Epidermal melanocyte (primary cell): ENCODE data around the gene TNFSF13B.
"Not testable (repeated sequence)": the region's sequence is repeated elsewhere in the genome, so short reads cannot be mapped to it uniquely, and the experiment has no call there.

ENCODE experiments used
- DNase-seq: peaks from one replicate; pipeline ENCODE4 v3.0.0; 2011; ENCODE audit warnings: low spot score; ENCODE audit not compliant: insufficient read length

TNFSF13B gene

DNA sequence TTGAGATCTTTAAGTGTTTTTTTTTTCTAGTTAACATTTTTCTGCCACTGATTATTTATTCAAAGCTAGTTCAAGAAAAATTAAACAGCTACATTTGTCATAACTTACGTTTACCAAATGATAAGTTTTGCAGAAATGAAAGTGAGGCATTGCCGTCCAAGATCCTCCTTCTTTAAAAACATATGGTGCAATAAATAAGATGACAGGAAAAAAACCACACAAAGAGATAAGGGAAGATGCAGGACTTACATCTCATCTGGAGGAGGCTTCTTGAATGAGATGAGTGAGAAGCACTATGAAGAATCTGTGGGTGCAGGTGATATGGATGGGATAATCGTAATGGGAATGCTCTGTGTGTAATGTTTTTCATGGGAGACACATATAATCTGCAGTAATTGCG, 12.4 kb downstream of the TNFSF13B start:
- no peak for DNase-seq

DNA sequence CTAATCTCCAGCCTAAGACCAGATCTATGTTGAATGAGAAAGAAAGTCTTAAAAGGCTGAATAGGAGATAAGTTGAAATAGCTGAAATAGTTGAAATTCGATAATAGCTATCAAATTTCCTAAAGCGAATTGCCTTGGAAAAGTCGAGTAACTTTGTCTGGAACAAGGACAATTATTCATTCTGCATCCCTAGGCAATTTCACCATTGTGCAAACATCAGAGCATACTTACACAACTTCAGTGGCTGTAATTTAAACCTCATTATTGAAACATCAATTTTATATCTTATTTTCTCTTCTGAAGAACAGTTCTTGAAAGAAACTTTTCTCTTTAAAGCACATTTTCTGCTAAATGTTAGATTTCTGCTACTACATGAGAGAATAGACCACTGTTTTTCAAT, 13.6 kb downstream of the TNFSF13B start:
- no peak for DNase-seq

DNA sequence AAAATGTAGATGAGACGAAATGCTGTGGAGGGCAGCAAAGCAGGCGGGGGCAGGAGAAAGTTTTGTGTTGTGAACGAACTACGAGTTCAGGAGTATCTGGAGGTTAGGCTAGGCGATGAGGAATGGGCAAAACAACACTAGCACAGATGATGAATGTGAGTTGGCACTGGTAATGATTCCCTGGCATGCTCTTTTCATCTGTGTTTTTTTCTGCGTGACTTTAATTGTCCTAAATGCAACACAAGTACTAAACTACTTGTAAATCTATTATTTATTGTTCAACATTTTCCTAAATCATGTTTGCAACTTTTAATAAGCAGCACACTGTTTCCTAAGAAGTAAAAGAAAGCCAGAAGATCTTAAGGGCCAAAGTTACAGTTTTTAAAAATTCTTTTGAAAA, 19.2 kb downstream of the TNFSF13B start:
- no peak for DNase-seq

DNA sequence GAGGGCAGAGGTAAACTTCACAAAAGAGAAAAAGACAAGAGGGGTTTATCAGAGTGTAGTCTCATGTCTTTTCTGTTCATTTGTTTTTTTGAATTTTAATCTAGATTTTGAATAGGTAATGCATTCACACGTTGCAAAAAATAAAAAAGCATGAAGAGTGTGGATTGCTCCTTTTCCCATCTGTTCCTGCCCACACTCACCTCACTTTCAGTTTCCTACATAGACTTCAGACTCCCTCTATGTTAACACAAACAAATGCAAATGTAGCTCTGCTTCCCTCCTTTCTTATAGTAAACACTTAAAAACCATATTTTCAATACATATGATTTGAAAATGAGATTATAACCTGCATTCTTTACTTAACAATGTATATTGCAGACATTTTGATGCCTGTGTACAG, 20.3 kb downstream of the TNFSF13B start:
- no peak for DNase-seq

DNA sequence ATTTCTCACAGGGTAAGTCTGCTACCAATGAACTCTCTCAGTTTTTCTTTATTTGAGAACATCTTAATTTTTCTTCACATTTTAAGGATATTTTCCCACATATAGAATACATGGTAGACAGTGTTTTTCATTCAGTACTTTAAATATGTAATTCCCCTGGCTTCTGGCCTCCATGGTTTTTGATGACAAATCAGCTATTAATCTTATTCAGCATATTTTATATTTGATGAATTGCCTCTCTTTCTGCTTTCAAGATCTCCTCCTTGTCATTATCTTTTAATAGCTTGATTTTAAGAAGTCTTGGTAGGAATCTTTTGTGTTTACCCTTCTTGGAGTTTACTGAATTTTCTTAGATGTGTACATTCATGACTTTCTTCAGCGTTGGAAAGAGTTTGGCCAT, 27.6 kb downstream of the TNFSF13B start:
- DNase-seq = no peak

DNA sequence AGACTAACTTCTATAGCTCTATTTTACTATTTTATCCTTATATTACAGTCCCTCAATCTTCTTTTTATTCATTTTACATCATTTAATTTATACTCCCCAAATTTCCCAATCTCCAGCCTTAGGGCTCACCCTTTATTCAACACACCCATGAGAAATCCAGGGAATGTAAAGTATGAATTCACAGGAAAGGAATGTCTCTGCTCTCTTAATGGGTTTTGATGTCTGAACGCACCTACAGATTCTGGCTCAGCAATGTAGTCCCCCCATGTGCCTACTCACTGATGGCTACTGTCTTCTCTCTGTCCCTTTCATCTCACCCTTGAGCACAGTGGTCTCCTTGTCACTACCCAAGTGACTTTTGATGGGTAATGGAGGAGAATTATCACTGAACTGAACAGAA, 32.8 kb downstream of the TNFSF13B start:
- no peak for DNase-seq

DNA sequence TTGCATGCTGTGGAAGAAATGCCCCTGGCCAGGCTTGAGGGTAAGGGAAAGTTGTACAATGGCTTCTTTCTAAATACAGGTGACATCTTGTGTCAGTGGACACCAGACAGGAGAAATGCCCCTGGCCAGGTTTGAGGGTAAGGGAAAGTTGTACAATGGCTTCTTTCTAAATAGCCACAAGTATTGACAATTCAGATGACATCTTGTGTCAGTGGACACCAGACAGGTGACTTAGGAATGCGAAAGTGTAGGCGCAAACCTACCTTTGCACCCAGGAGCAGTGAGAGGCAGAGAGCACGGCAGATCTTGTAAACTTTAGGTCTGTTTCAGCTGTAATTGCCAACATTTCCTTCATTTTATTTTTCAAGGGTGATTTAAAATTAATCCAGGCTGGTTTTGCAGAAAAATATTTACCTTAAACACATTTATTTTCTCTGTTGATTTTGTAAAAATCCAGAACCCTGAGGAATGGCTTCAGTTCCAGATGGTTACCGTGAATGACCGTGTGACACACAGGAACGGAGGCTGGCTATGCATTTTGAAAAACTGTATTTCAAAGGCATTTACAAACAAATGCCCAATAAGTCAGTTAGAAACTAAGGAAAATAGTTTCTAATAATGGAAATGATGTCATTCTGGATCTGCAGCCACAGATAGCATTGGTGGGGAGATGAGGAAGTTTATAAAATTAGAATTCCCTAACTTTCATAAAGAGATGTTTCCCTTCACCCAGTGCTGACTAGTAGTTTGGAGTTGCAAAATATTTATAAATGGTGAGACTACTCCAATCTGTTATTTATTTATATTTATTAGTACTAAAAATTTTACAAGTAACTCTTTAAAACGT, 34.9 kb downstream of the TNFSF13B start:
- DNase-seq = no peak

DNA sequence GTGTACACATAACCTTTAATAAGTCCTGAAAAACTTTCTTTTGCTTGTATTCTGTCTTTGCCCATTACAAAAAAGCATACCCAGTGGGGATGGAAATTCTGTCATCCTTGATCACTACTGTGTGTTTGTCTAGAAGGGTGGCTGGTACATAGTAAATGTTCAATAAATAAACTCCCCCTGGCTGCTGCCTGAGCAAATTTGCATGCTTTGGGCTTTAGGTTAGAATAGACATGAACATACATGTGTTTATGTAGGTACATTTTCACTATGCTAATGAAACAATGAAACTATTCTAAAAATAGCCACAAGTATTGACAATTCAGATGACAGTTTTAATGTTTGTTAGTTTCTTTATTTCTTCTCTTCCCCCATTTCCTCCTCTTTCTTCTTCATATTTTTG, 36.1 kb downstream of the TNFSF13B start:
- DNase-seq = no peak

DNA sequence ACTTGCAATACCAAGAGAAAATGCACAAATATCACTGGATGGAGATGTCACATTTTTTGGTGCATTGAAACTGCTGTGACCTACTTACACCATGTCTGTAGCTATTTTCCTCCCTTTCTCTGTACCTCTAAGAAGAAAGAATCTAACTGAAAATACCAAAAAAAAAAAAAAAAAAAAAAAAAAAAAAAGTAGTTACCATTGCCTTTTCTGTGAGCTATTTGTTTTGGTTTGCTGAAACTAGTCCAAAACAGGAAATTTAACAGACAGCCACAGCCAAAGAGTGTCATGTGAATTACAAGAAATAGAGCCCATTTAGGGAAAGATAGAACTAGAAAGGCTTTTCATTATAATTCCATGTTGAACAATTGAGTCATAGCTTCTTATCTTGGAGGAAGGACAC, 37.3 kb downstream of the TNFSF13B start:
- no peak for DNase-seq

DNA sequence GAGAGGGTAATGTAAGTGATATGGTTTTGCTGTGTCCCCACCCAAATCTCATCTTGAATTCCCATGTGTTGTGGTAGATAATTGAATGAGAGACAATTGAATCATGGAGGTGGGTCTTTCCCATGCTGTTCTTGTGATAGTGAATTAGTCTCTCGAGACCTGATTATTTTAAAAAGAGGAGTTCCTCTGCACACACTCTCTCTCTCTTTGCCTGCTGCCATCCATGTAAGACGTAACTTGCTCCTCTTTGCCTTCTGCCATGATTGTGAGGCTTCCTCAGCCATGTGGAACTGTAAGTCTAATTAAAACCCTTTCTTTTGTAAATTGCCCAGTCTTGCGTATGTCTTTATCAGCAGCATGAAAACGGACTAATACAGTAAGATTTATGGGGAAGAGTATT, 42.1 kb downstream of the TNFSF13B start:
- DNase-seq = not testable (repeated sequence)

DNA sequence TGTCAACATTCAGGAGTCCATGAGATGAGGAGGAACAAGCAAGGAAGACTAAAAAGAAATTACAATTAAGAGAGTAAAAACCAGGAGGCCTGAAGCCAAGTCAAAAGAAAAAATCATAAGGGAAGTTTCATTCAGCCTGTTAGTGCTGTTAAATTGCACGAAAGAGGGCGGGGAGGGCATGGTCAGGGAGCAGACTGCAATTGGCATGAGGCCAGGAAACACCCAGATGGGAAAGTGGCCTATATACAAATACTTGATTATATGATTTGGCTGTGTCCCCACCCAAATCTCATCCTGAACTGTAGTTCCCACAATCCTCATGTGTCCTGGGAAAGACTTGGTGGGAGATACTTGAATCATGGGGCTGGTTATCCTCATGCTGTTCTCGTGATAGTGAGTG, 43.9 kb downstream of the TNFSF13B start:
- DNase-seq = no peak

DNA sequence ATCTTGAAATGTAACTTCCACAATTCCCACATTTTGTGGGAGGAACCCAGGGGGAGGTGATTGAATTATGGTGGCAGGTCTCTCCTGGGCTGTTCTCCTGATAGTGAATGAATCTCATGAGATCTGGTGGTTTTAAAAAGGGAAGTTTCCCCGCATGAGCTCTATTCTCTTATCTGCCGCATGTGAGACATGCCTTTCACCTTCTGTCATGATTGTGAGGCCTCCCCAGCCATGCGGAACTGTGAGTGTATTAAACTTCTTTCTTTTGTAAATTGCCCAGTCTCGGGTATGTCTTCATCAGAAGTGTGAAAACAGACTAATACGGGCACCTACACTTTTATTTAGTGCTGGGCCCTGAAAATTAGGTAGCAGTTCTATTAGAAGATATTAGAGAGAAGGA, 45.8 kb downstream of the TNFSF13B start:
- DNase-seq = no peak

DNA sequence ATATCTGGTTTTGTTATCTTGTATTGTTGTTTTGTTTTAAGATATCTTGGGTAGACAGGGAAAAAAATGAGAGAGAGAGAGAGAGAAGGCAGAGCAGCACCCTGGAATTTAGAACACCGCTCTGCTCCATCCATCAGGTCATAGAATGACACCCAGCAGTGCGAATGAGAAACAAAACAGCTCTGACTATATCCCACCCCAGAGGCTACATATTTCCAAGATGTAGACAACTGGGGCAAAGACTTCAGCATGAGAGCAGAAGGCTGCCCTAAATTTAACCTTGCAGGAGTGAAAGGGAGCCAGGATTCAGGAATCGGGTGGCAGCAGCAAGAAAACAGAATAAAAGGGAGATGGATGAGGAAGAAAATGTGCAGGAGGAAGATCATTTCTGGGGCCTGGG, 46.5 kb downstream of the TNFSF13B start:
- no peak for DNase-seq

DNA sequence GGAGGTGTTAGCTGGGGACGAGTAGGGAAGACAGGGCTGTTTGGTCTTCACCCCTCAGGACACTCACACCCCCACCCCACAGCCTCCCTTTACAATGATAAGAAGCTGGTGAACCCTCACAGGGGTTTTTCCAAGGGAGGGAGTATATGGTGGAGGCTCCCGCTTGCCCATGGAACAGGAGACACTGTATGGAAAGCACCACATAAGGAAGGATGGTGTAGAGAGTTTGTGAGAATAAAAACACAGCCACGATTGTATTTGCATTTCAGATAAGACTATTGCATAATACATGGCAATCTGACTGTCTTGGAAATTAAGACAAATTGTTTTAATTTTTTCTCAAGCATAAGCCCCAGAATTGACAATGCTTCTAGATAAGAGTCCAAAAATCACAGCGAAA, 46.9 kb downstream of the TNFSF13B start:
- DNase-seq = no peak

DNA sequence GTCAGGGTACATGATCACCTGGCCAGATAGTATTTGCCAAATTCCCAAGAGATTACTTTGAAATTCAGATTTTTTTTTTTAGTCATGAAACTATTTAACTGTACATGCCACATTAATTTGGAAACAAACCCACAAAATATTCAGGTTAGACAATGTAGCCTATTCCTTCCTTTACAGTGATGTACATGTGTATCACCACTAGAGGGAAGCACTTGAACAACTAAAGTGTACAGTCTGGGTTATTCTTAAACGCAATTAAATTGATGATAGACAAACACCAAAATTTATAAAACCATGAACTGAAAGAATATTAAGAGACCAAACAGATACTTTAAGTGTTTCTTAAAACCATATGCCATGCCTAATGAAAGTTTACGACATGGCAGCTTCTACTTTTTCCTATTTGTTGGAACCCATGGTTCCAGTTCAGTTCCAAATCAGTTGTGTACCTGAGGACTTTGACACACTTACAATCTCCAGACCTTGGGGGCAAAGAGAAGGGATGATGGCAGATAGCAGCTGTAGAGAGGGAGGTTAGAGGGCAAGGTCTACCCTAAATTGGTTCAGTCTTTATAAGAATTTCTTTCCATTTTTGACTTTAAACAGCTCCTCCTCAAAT, 52.8 kb downstream of the TNFSF13B start:
- DNase-seq = peak; percentile 42

DNA sequence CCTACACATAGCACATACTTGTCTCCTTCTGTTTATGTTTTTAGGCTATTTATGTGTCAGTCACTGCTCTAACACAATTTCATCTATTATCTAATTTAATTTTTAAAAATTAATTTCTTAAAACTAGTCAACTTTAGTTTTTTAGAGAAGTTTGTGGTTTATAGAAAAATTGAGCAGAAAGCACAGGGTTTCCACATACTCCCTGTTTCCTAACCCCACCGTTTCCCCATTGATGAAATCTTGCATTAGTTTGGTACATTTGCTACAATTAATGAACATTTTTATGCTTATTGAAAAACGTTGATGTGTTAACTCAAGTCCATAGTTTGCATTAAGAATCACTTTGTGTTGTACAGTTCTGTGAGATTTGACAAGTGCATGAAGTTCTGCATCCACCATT, 53.5 kb downstream of the TNFSF13B start:
- no peak for DNase-seq

DNA sequence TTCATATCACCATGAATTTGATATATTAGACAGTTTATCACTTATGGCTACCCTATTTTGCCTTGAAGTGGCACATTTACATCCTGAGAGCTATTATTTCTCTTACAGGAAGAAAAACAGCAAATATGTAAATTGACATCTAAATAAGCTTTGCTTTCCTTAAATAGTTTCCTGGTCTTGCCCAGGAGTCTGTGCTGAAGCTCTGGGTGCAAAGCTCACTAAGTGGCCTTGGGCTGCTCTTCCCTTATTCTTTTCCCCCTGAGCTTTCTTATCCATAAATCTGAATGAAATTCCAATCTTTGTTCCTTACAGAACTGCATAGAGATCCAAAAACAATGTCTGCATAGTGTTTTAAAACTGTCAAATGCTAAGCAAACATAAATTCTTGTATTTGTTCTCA, 56.3 kb downstream of the TNFSF13B start:
- DNase-seq = no peak

DNA sequence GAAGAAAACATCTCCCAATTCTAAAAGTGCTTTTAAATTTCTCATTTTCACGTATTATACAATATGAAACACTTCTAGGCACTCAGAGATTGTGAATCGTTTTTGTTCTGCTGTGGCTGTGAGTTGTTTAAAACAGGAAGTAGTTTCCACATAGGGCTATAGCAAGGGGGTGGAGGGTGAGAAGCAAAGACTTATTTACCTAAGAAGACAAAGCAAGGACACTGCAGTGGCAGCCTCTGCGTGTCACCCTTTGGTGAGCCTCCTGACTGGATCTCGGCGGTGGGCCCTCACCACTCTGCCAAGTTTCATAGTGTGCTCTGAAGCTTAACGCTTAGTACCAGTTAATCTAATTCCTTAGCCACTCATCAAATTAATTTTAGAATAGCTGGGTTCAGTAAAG, 56.8 kb downstream of the TNFSF13B start:
- DNase-seq = no peak

DNA sequence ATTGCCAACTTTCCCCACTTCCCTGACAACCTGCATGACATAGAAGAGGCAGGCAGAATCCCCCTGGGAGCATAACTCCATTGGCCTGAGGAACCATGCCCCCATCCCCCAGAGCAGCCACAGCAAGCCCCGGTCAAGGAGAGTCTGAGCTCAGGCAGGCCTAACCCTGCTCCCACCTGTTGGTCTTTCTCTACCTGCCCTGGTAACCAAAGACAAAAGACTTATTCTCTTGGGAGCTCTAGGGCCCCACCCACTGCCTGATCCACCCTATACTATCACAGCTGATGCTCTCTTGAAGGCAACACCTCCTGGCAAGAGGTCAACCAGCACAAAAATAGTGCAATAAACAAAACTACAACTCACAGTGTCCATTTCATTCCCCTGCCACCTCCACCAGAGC, 59.3 kb downstream of the TNFSF13B start:
- DNase-seq = no peak

DNA sequence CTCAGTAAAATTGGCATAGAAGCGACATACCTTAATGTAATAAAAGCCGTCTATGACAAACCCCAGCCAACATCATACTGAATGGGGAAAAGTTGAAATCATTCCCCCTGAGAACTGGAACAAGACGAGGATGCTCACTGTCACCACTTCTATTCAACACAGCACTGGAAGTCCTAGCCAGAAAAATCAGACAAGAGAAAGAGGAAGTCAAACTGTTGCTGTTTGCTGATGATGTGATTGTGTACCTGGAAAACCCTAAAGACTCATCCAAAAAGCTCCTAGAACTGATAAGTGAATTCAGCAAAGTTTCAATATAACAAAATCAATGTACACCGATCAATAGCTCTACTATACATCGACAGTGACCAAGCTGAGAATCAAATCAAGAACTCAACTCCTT, 63.3 kb downstream of the TNFSF13B start:
- DNase-seq = no peak

DNA sequence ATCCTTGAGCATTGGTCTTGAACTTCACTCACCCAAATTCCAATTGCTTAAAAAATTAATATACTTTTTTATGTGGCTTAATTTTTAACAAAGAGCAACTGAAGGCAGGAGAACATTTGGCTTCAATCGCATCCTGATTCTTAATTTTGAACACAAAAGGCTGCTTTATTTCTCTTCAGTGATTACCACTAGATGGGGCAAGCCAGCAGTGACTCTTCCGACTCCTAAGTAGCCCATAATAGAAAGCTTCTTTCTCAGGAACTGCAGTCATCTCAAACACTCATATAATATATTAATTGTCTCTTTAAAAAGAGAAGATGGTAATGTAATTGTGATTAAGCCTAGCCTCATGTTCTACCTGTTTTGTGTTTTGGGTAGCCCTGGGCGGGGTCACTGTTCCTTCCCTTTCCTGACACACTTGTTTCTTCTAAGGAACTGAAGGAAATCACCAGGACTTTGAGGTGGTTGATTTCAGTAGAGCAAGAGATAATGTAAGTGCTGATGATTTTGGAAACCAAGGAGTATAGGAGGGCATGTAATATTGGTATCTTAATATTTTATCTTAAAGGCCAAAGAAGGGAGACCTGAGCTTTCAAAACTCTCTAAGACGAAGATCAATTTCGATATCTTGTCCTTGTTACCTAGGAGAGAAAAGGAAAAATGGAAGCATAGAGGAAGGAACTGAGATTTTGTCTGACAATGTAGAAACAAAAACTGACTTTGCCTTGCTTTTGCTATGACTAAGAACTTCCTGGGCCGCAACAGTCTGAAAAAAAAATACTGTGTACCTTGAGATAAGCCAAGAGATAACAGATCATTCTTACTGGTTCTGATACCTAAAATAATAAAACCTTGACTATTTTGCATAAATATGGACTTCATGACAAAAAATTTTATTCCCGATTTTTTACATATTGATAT, 73.1 kb downstream of the TNFSF13B start:
- no peak for DNase-seq

DNA sequence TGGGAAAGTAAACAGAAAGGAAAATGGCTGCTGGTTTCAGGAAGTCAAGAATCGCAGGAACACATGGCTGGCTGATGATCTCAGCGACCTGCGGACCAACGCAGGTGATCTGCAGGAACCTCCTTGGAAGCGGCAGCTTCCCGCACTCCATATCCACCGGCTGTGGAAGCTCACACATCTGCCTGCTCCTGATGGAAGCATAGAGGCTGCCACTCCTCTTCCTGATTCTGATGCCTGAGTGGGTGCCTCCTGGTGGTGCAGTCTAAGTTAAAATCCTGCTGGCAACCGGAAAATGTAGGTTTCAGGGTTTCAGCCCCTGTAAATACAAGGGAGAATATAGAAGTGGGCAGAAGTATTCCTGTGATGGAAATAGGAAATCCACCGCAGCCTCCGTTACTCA, 75.5 kb downstream of the TNFSF13B start:
- no peak for DNase-seq
